WTC11 (cell line): ENCODE data around the gene ABCA1.

Experiments used
- ATF2 ChIP-seq: sonication (generic); formaldehyde crosslinking; IDR thresholded peaks from 2 replicates; pipeline ENCODE4 v1.8.1; 2022; ENCODE audit warnings: low read depth, missing genetic modification reagents, borderline replicate concordance
- FOXP1 ChIP-seq: sonication (generic); formaldehyde crosslinking; IDR thresholded peaks from 2 replicates; pipeline ENCODE4 v1.8.0; 2022; ENCODE audit warnings: missing genetic modification reagents, mild to moderate bottlenecking, moderate library complexity, borderline replicate concordance
- IRF2 ChIP-seq: sonication (generic); formaldehyde crosslinking; IDR thresholded peaks from 2 replicates; pipeline ENCODE4 v1.8.0; 2022; ENCODE audit warnings: low read depth, missing genetic modification reagents, borderline replicate concordance
- JUN ChIP-seq: sonication (generic); formaldehyde crosslinking; IDR thresholded peaks from 2 replicates; pipeline ENCODE4 v1.8.0; 2023; ENCODE audit warnings: mild to moderate bottlenecking, missing genetic modification reagents
- NFYB ChIP-seq: sonication (generic); formaldehyde crosslinking; conservative IDR thresholded peaks from 2 replicates; pipeline ENCODE4 v1.8.0; 2022; ENCODE audit warnings: low read depth, missing genetic modification reagents
- NR1H2 ChIP-seq: sonication (generic); formaldehyde crosslinking; IDR thresholded peaks from 2 replicates; pipeline ENCODE4 v1.9.0; 2021; ENCODE audit warnings: mild to moderate bottlenecking, moderate library complexity, missing genetic modification reagents
- SMAD3 ChIP-seq: sonication (generic); formaldehyde crosslinking; IDR thresholded peaks from 2 replicates; pipeline ENCODE4 v1.8.0; 2022; ENCODE audit warnings: missing genetic modification reagents, mild to moderate bottlenecking, borderline replicate concordance
- SP1 ChIP-seq: sonication (generic); formaldehyde crosslinking; conservative IDR thresholded peaks from 2 replicates; pipeline ENCODE4 v1.8.1; 2022; ENCODE audit warnings: missing genetic modification reagents
- TCF7 ChIP-seq: sonication (generic); formaldehyde crosslinking; IDR thresholded peaks from 2 replicates; pipeline ENCODE4 v1.8.0; 2022; ENCODE audit warnings: mild to moderate bottlenecking, low read depth, missing genetic modification reagents, moderate library complexity
- TF ChIP-seq, protein P1 (sequence below): fragments of 200-600 bp; IDR thresholded peaks from 2 replicates; pipeline ENCODE4 v1.8.0; 2022; ENCODE audit warnings: antibody characterized with exemption
- TF ChIP-seq, protein P2 (sequence below): sonication (generic); formaldehyde crosslinking; conservative IDR thresholded peaks from 2 replicates; pipeline ENCODE4 v1.8.1; 2022; ENCODE audit warnings: mild to moderate bottlenecking, missing genetic modification reagents
- TF ChIP-seq, protein P3 (sequence below): sonication (generic); formaldehyde crosslinking; IDR thresholded peaks from 2 replicates; pipeline ENCODE4 v1.8.0; 2022; ENCODE audit warnings: mild to moderate bottlenecking, missing genetic modification reagents
- TF ChIP-seq, protein P4 (sequence below): sonication (generic); formaldehyde crosslinking; IDR thresholded peaks from 2 replicates; pipeline ENCODE4 v1.8.0; 2022; ENCODE audit warnings: missing genetic modification reagents

GRCh38 chr9:104892701-104893100, 35.3 kb downstream of the ABCA1 start:
- TF ChIP-seq ATF2 (CRISPR knock-in tag) (no peak), JUN (no peak), SP1 (CRISPR knock-in tag) (no peak), FOXP1 (no peak), IRF2 (CRISPR knock-in tag) (no peak), SMAD3 (CRISPR knock-in tag) (no peak), TCF7 (no peak), NFYB (no peak), NR1H2 (CRISPR knock-in tag) (no peak)
- TF ChIP-seq, protein P1, sequence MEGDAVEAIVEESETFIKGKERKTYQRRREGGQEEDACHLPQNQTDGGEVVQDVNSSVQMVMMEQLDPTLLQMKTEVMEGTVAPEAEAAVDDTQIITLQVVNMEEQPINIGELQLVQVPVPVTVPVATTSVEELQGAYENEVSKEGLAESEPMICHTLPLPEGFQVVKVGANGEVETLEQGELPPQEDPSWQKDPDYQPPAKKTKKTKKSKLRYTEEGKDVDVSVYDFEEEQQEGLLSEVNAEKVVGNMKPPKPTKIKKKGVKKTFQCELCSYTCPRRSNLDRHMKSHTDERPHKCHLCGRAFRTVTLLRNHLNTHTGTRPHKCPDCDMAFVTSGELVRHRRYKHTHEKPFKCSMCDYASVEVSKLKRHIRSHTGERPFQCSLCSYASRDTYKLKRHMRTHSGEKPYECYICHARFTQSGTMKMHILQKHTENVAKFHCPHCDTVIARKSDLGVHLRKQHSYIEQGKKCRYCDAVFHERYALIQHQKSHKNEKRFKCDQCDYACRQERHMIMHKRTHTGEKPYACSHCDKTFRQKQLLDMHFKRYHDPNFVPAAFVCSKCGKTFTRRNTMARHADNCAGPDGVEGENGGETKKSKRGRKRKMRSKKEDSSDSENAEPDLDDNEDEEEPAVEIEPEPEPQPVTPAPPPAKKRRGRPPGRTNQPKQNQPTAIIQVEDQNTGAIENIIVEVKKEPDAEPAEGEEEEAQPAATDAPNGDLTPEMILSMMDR: no peak
- TF ChIP-seq, protein P2, sequence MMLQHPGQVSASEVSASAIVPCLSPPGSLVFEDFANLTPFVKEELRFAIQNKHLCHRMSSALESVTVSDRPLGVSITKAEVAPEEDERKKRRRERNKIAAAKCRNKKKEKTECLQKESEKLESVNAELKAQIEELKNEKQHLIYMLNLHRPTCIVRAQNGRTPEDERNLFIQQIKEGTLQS (CRISPR knock-in tag): no peak
- TF ChIP-seq, protein P3, sequence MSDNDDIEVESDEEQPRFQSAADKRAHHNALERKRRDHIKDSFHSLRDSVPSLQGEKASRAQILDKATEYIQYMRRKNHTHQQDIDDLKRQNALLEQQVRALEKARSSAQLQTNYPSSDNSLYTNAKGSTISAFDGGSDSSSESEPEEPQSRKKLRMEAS (CRISPR knock-in tag): no peak
- TF ChIP-seq, protein P4, sequence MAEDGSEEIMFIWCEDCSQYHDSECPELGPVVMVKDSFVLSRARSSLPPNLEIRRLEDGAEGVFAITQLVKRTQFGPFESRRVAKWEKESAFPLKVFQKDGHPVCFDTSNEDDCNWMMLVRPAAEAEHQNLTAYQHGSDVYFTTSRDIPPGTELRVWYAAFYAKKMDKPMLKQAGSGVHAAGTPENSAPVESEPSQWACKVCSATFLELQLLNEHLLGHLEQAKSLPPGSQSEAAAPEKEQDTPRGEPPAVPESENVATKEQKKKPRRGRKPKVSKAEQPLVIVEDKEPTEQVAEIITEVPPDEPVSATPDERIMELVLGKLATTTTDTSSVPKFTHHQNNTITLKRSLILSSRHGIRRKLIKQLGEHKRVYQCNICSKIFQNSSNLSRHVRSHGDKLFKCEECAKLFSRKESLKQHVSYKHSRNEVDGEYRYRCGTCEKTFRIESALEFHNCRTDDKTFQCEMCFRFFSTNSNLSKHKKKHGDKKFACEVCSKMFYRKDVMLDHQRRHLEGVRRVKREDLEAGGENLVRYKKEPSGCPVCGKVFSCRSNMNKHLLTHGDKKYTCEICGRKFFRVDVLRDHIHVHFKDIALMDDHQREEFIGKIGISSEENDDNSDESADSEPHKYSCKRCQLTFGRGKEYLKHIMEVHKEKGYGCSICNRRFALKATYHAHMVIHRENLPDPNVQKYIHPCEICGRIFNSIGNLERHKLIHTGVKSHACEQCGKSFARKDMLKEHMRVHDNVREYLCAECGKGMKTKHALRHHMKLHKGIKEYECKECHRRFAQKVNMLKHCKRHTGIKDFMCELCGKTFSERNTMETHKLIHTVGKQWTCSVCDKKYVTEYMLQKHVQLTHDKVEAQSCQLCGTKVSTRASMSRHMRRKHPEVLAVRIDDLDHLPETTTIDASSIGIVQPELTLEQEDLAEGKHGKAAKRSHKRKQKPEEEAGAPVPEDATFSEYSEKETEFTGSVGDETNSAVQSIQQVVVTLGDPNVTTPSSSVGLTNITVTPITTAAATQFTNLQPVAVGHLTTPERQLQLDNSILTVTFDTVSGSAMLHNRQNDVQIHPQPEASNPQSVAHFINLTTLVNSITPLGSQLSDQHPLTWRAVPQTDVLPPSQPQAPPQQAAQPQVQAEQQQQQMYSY (CRISPR knock-in tag): no peak
